IMR-90 (cell line): Measurements from ENCODE around the gene HTT. TPM values are rescaled to one million over a fixed set of nuclear protein-coding genes. Genes with fewer than 3 reads are reported as not detected.

Experiments
- ATAC-seq: fragments of 200-7000 bp; cut with Tn5 transposase; 2 replicates; pipeline ENCODE4 v1.9.1; 2020; ENCODE audit warnings: low read depth, mild to moderate bottlenecking, moderate library complexity
- BruUV-seq: library from RNA; stranded (reverse); fragments of 400-500 nt; replicated peaks from 2 replicates; lab custom pipeline; 2021; lab: Mats Ljungman, UMichigan
- CTCF ChIA-PET: fragments of 300-600 bp; formaldehyde crosslinking; extraction: SDS; loops from one replicate; lab custom pipeline; 2021; ENCODE audit warnings: antibody characterized with exemption; lab: Yijun Ruan, JAX
- POLR2A ChIA-PET: fragments of 300-600 bp; sonication (Branson Sonifier 250); formaldehyde crosslinking; loops from one replicate; lab custom pipeline; 2022; ENCODE audit warnings: antibody characterized with exemption; ENCODE audit not compliant: unreplicated experiment; lab: Charles Lee
- DNase-seq: peaks from one replicate; pipeline ENCODE4 v3.0.0; 2013
- H2AFZ ChIP-seq: replicated peaks from 2 replicates; pipeline ENCODE3; 2013; ENCODE audit warnings: low read length, mild to moderate bottlenecking; ENCODE audit not compliant: poor library complexity
- H2AK5ac ChIP-seq: 2 replicates; pipeline ENCODE4 v1.6.1; 2013; ENCODE audit warnings: low read depth, low read length, inconsistent platforms
- H2AK9ac ChIP-seq: replicated peaks from 2 replicates; pipeline ENCODE3; 2013; ENCODE audit warnings: mild to moderate bottlenecking, low read depth, low read length, moderate library complexity; ENCODE audit not compliant: poor library complexity
- H2BK120ac ChIP-seq: 2 replicates; pipeline ENCODE4 v1.6.1; 2013; ENCODE audit warnings: low read depth, low read length, inconsistent platforms
- H2BK15ac ChIP-seq: 3 replicates; pipeline ENCODE4 v1.6.1; 2013; ENCODE audit warnings: low read depth, low read length, inconsistent platforms
- H2BK20ac ChIP-seq: 2 replicates; pipeline ENCODE4 v1.6.1; 2013; ENCODE audit warnings: low read depth, mild to moderate bottlenecking, inconsistent platforms, low read length, moderate library complexity
- H2BK5ac ChIP-seq: 2 replicates; pipeline ENCODE4 v1.6.1; 2013; ENCODE audit warnings: mild to moderate bottlenecking, low read depth, low read length, inconsistent platforms; ENCODE audit not compliant: poor library complexity, severe bottlenecking
- H3K14ac ChIP-seq: replicated peaks from 2 replicates; pipeline ENCODE4 v1.6.1; 2013; ENCODE audit warnings: low read depth, low read length, inconsistent platforms
- H3K18ac ChIP-seq: 2 replicates; pipeline ENCODE4 v1.6.1; 2013; ENCODE audit warnings: low read depth, low read length, control low read depth
- H3K23ac ChIP-seq: 2 replicates; pipeline ENCODE4 v1.6.1; 2013; ENCODE audit warnings: low read depth, low read length, inconsistent platforms
- H3K27ac ChIP-seq: 2 replicates; pipeline ENCODE4 v1.5.1; 2013; ENCODE audit warnings: mild to moderate bottlenecking, control low read depth, low read length; ENCODE audit not compliant: insufficient read depth
- H3K27me3 ChIP-seq: 2 replicates; pipeline ENCODE4 v1.6.1; 2013; ENCODE audit warnings: low read length; ENCODE audit not compliant: control insufficient read depth, insufficient read depth
- H3K36me3 ChIP-seq: 2 replicates; pipeline ENCODE4 v1.6.1; 2013; ENCODE audit warnings: low read length, mixed read lengths; ENCODE audit not compliant: control insufficient read depth, insufficient read depth
- H3K4ac ChIP-seq: 2 replicates; pipeline ENCODE4 v1.6.1; 2013; ENCODE audit warnings: low read depth, low read length, inconsistent platforms
- H3K4me1 ChIP-seq: 2 replicates; pipeline ENCODE4 v1.6.1; 2013; ENCODE audit warnings: low read length, mixed read lengths; ENCODE audit not compliant: control insufficient read depth, insufficient read depth
- H3K4me2 ChIP-seq: 2 replicates; pipeline ENCODE4 v1.6.1; 2013; ENCODE audit warnings: low read depth, mild to moderate bottlenecking, control low read depth, low read length, moderate library complexity
- H3K4me3 ChIP-seq: 2 replicates; pipeline ENCODE4 v1.5.1; 2013; ENCODE audit warnings: low read depth, mild to moderate bottlenecking, control low read depth, low read length, moderate library complexity; ENCODE audit not compliant: insufficient read depth
- H3K56ac ChIP-seq: 2 replicates; pipeline ENCODE4 v1.6.1; 2013; ENCODE audit warnings: low read length, inconsistent platforms; ENCODE audit not compliant: insufficient read depth; ENCODE audit errors: extremely low read depth
- H3K79me1 ChIP-seq, 2 experiments: 2 replicates each; pipeline ENCODE4 v1.6.1; 2013; ENCODE audit warnings: low read length in 2 of 2, inconsistent platforms in 1 of 2, low read depth in 1 of 2
- H3K9ac ChIP-seq: 2 replicates; pipeline ENCODE4 v1.6.1; 2013; ENCODE audit warnings: low read depth, low read length, control low read depth
- H3K9me1 ChIP-seq: 2 replicates; pipeline ENCODE4 v1.6.1; 2013; ENCODE audit warnings: low read length, inconsistent platforms; ENCODE audit not compliant: insufficient read depth
- H3K9me3 ChIP-seq: 2 replicates; pipeline ENCODE4 v1.6.1; 2013; ENCODE audit warnings: low read length; ENCODE audit not compliant: control insufficient read depth, insufficient read depth
- H4K20me1 ChIP-seq: 2 replicates; pipeline ENCODE4 v1.6.1; 2013; ENCODE audit warnings: low read length, inconsistent platforms; ENCODE audit not compliant: insufficient read depth
- H4K5ac ChIP-seq: 2 replicates; pipeline ENCODE4 v1.6.1; 2013; ENCODE audit warnings: mild to moderate bottlenecking, low read depth, low read length, control low read depth
- H4K8ac ChIP-seq, 2 experiments: 2 replicates each; pipeline ENCODE4 v1.6.1; 2013; ENCODE audit warnings: low read depth in 2 of 2, low read length in 2 of 2, control low read depth in 1 of 2, inconsistent platforms in 1 of 2
- H4K91ac ChIP-seq: 2 replicates; pipeline ENCODE4 v1.6.1; 2013; ENCODE audit warnings: low read depth, low read length, inconsistent platforms; ENCODE audit not compliant: insufficient read depth
- CHD1 ChIP-seq: IDR thresholded peaks from 2 replicates; pipeline ENCODE4 v1.6.1; 2012; ENCODE audit warnings: low read depth, low read length, improper control_type of control experiment
- CTCF ChIP-seq: conservative IDR thresholded peaks from 2 replicates; pipeline ENCODE4 v1.5.1; 2012; ENCODE audit warnings: mild to moderate bottlenecking, low read depth, low read length, improper control_type of control experiment
- FOS ChIP-seq: fragments of 150-350 bp; IDR thresholded peaks from 2 replicates; pipeline ENCODE4 v1.6.1; 2016; ENCODE audit warnings: low read depth, low read length
- RAD21 ChIP-seq: IDR thresholded peaks from 2 replicates; pipeline ENCODE4 v1.6.1; 2012; ENCODE audit warnings: low read length, improper control_type of control experiment
- RFX5 ChIP-seq: IDR thresholded peaks from 2 replicates; pipeline ENCODE4 v1.8.0; 2012; ENCODE audit warnings: low read depth, mild to moderate bottlenecking, low read length, moderate library complexity
- USF2 ChIP-seq: fragments of 150-350 bp; IDR thresholded peaks from 2 replicates; pipeline ENCODE4 v1.6.1; 2017; ENCODE audit warnings: mild to moderate bottlenecking, antibody characterized with exemption, low read length, low read depth
- WGBS, 2 experiments: methylation state at CpG; one replicate each; pipeline versions ENCODE4 v1.1.5 to v1.1.7; 2013; ENCODE audit warnings: missing lambda C conversion rate in 2 of 2; ENCODE audit not compliant: insufficient read length in 1 of 2; ENCODE audit errors: extremely low coverage in 2 of 2; 5-methylcytosine and 5-hydroxymethylcytosine counted together
- dilution Hi-C: fragments of 300-500 bp; cut with HindIII; formaldehyde crosslinking; loops from one replicate; pipeline ENCODE4 v1.14.3; 2018; ENCODE audit warnings: low sequenced_read_pairs; ENCODE audit not compliant: unreplicated experiment
- in situ Hi-C: fragments of 300-500 bp; cut with MboI; formaldehyde crosslinking; loops from 3 replicates; pipeline ENCODE4 v1.14.3; 2019; ENCODE audit warnings: low sequenced_read_pairs, inconsistent platforms, mixed read lengths
- intact Hi-C: fragments of 100-400 bp; cut with micrococcal nuclease; formaldehyde crosslinking; loops from 2 replicates; pipeline ENCODE4 v1.10.0; 2022
- polyA plus RNA-seq, 3 experiments: library from polyadenylated mRNA; depleted of rRNA; stranded (reverse); fragments of >200 nt; gene quantifications; 2 replicates each; pipeline ENCODE4 v1.2.3, GENCODE V29; 2012; ENCODE audit warnings: low replicate concordance in 1 of 3
- total RNA-seq: library from RNA; depleted of rRNA; stranded (reverse); fragments of >200 nt; gene quantifications from 2 replicates; pipeline ENCODE4 v1.2.3, GENCODE V29; 2012

HTT gene
- total and polyA plus RNA-seq, 2 of the 4 experiments (the other 2 are of a cell fraction), result 11.6 to 14.3 TPM

- no peak within 1 kb of the TSS for H3K56ac ChIP-seq
- H2AFZ ChIP-seq, result no peak within 1 kb of the TSS
- CTCF ChIA-PET, result no interaction called here
- in situ Hi-C loops (no loop called here), intact Hi-C loops (no loop called here), dilution Hi-C loops (no loop called here)
- H3K9me1 ChIP-seq, result no peaks in the 10 kb centered on the region; the same call in 1 of the 2 replicates
- H2BK5ac ChIP-seq, result no peak within 1 kb of the TSS
- H3K4ac ChIP-seq, result no peak within 1 kb of the TSS
- no TSS peak for BruUV-seq
- H3K14ac ChIP-seq, result no peak within 1 kb of the TSS
- H3K4me1 ChIP-seq, result no peaks in the 10 kb centered on the region
- no peak within 1 kb of the TSS for H2BK15ac ChIP-seq
- WGBS, 2 experiments, result 87% methylated on average over 43 of the region's 72 CpGs; no CpG with 5 or more reads in 1 of the 2 experiments
- no peak within 1 kb of the TSS for H4K5ac ChIP-seq
- ATAC-seq, result no peak
- H3K27me3 ChIP-seq, result no peaks in the 10 kb centered on the region
- H3K4me2 ChIP-seq, result no peak within 1 kb of the TSS
- H3K9me3 ChIP-seq, result no peaks in the 10 kb centered on the region
- DNase-seq, result peak; percentile 60
- H4K20me1 ChIP-seq, result no peaks in the 10 kb centered on the region; the same call in 1 of the 2 replicates
- H3K27ac ChIP-seq, result no peak within 1 kb of the TSS
- H2BK120ac ChIP-seq, result no peak within 1 kb of the TSS
- H4K8ac ChIP-seq, result no peak within 1 kb of the TSS
- no peak within 1 kb of the TSS for H3K18ac ChIP-seq
- no peak within 1 kb of the TSS for H3K4me3 ChIP-seq
- no peak within 1 kb of the TSS for H2BK20ac ChIP-seq
- no peak within 1 kb of the TSS for H3K23ac ChIP-seq
- POLR2A ChIA-PET, result no interaction called here
- H2AK5ac ChIP-seq, result no peak within 1 kb of the TSS
- no peak within 1 kb of the TSS for H2AK9ac ChIP-seq
- peaks cover 3% of the 10 kb centered on the region; the same call in 1 of the 2 replicates for H3K36me3 ChIP-seq
- H3K9ac ChIP-seq, result no peak within 1 kb of the TSS
- TF ChIP-seq CHD1 (no peak), RFX5 (no peak), FOS (no peak), RAD21 (no peak), USF2 (no peak), CTCF (no peak)
- H3K79me1 ChIP-seq, result no peaks in the 10 kb centered on the region
- H4K91ac ChIP-seq, result no peak within 1 kb of the TSS
Measured at GRCh38 chr4:3248811-3249661, 174.6 kb downstream of the HTT start, which contains the start of gene MSANTD1. TSS of gene MSANTD1 (plus strand) at chr4:3249159. CDS start at chr4:3249223, 64 bp downstream.
